ENCODE measurements around the gene OSBPL7.

DNA sequence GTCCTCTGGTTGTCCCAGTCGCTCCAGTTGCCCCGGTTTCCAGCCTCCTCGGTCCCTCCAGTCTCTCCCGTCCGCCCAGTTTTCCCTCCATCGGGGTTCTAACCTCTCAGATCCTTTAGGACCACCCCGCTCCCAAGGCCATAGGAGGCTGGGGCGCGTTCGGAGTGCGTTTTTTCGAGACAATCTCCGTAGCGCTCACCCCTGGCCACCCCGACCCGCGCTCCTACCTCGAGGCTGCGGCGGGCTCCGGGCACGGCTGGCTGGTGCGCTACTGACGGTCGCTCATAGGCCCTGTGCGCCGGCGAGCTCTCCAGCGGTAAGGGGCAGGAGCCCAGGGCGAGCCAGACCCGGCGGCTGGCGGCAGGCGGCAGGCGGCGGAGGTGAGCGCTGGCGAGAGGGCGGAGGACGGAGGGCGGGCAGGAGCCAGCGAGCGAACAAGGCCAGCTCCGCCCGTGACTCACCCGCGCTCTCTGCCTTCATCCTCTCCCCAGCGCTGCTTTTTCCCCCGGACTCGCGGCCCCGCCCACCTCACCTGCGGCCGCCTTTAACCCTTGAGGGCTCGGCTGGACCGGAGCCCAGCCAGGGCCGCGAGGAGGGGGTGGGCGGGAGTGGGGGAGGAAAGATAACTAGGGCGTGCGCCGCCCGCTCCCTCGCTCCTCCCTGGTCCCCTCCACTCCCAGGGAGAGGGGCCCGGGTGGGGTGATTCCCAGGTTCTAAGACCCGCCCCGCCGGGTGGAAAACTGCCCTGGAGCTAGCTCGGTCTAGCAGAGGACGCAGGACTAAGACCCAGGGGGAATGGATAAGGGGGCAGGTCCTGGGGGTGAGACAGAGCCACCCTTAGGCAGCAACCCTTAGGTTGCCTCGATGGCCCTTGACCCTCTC, 29.3 kb upstream of the OSBPL7 start, which contains the start of gene SP6:
- TF ChIP-seq, protein P1, sequence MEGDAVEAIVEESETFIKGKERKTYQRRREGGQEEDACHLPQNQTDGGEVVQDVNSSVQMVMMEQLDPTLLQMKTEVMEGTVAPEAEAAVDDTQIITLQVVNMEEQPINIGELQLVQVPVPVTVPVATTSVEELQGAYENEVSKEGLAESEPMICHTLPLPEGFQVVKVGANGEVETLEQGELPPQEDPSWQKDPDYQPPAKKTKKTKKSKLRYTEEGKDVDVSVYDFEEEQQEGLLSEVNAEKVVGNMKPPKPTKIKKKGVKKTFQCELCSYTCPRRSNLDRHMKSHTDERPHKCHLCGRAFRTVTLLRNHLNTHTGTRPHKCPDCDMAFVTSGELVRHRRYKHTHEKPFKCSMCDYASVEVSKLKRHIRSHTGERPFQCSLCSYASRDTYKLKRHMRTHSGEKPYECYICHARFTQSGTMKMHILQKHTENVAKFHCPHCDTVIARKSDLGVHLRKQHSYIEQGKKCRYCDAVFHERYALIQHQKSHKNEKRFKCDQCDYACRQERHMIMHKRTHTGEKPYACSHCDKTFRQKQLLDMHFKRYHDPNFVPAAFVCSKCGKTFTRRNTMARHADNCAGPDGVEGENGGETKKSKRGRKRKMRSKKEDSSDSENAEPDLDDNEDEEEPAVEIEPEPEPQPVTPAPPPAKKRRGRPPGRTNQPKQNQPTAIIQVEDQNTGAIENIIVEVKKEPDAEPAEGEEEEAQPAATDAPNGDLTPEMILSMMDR (IDR thresholded peaks at IDR 0.05): peak in 1 of 5 experiments; percentile 34
- no peak for TF ChIP-seq POLR2A (IDR thresholded peaks at IDR 0.05)
